Measurements from ENCODE around the gene C16orf92. TPM values are rescaled to one million over a fixed set of nuclear protein-coding genes. Genes with fewer than 3 reads are reported as not detected.

The C16orf92 gene
- total and polyA plus RNA-seq, 2 of the 13 experiments (the other 11 are each of a cell fraction or from before 2014, with no cell fraction given): not detected

DNA sequence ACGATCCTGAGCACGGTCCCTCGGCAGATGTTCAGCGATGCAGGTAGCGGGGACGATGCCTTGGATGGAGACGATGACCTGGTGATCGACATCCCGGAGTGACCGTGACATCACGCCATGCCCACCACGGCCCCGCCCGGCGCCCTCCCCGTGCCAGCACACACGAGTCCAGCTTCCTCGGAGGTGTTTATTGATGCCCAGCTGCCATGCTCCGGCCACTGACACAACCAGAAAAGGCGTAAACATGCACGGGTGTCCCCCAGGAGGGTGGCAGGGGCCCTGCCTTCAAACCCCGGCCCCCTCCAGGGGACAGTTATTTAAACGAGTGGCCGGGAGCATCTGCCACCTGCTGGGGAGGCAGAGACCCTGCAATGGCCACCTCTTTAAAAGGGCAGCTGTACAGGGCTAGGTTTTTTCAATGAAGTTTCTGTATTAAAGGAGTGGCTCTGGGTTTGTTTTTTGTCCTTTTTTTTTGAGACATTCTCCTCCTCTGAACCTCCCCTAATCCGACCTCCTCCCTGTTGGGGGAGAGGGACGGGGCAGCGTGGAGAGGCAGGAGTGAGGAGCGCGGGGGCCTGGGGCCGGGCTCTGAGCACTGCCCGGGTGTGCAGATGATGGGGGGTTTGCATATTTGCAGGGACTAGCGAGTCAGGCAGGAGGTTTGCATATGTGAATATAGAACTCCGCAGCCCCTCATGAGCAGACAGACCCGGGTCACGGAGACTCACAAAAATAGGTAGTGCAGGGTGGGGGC, 17.5 kb upstream of the C16orf92 start (continued):
- TF ChIP-seq, protein P1, sequence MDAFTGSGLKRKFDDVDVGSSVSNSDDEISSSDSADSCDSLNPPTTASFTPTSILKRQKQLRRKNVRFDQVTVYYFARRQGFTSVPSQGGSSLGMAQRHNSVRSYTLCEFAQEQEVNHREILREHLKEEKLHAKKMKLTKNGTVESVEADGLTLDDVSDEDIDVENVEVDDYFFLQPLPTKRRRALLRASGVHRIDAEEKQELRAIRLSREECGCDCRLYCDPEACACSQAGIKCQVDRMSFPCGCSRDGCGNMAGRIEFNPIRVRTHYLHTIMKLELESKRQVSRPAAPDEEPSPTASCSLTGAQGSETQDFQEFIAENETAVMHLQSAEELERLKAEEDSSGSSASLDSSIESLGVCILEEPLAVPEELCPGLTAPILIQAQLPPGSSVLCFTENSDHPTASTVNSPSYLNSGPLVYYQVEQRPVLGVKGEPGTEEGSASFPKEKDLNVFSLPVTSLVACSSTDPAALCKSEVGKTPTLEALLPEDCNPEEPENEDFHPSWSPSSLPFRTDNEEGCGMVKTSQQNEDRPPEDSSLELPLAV (CRISPR knock-in tag; conservative IDR thresholded peaks at IDR 0.05; ENCODE audit: low read depth): no peak
- TF ChIP-seq, protein P2, sequence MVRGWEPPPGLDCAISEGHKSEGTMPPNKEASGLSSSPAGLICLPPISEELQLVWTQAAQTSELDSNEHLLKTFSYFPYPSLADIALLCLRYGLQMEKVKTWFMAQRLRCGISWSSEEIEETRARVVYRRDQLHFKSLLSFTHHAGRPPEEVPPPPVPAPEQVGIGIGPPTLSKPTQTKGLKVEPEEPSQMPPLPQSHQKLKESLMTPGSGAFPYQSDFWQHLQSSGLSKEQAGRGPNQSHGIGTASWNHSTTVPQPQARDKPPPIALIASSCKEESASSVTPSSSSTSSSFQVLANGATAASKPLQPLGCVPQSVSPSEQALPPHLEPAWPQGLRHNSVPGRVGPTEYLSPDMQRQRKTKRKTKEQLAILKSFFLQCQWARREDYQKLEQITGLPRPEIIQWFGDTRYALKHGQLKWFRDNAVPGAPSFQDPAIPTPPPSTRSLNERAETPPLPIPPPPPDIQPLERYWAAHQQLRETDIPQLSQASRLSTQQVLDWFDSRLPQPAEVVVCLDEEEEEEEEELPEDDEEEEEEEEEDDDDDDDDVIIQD (CRISPR knock-in tag; IDR thresholded peaks at IDR 0.05; ENCODE audit: low read depth): no peak
- TF ChIP-seq ETV5 (CRISPR knock-in tag; IDR thresholded peaks at IDR 0.05; ENCODE audit: borderline replicate concordance) (0 out of 2 replicates have a peak, but pooled peaks have one; percentile 14), ZNF670 (CRISPR knock-in tag; IDR thresholded peaks at IDR 0.05; ENCODE audit: borderline replicate concordance) (no peak), KLF12 (CRISPR knock-in tag; IDR thresholded peaks at IDR 0.05; ENCODE audit: borderline replicate concordance) (0 out of 2 replicates have a peak, but pooled peaks have one; percentile 57), ZNF883 (CRISPR knock-in tag; IDR thresholded peaks at IDR 0.05; ENCODE audit: not compliant biosample characterization) (no peak), MIXL1 (CRISPR knock-in tag; IDR thresholded peaks at IDR 0.05) (0 out of 2 replicates have a peak, but pooled peaks have one; percentile 29), U2AF2 (IDR thresholded peaks at IDR 0.05; ENCODE audit: low read depth, low read length) (no peak), ZNF737 (CRISPR knock-in tag; IDR thresholded peaks at IDR 0.05; ENCODE audit: borderline replicate concordance) (no peak), EED (CRISPR knock-in tag; IDR thresholded peaks at IDR 0.05) (no peak), SMAD1 (CRISPR knock-in tag; IDR thresholded peaks at IDR 0.05; ENCODE audit: borderline replicate concordance, low read depth) (no peak), ZNF263 (CRISPR knock-in tag; IDR thresholded peaks at IDR 0.05) (0 out of 2 replicates have a peak, but pooled peaks have one; percentile 27), ZNF788 (CRISPR knock-in tag; IDR thresholded peaks at IDR 0.05; ENCODE audit: borderline replicate concordance) (no peak), MTF2 (CRISPR knock-in tag; IDR thresholded peaks at IDR 0.05; ENCODE audit: borderline replicate concordance) (no peak), RBM39 (IDR thresholded peaks at IDR 0.05; ENCODE audit: low read depth, low read length, poor library complexity, severe bottlenecking) (peak; percentile 38), AGO2 (optimal IDR thresholded peaks at IDR 0.05; ENCODE audit: low read depth, low read length) (no peak), FOXJ3 (CRISPR knock-in tag; IDR thresholded peaks at IDR 0.05; ENCODE audit: borderline replicate concordance) (no peak)
- TF ChIP-seq, protein P3, sequence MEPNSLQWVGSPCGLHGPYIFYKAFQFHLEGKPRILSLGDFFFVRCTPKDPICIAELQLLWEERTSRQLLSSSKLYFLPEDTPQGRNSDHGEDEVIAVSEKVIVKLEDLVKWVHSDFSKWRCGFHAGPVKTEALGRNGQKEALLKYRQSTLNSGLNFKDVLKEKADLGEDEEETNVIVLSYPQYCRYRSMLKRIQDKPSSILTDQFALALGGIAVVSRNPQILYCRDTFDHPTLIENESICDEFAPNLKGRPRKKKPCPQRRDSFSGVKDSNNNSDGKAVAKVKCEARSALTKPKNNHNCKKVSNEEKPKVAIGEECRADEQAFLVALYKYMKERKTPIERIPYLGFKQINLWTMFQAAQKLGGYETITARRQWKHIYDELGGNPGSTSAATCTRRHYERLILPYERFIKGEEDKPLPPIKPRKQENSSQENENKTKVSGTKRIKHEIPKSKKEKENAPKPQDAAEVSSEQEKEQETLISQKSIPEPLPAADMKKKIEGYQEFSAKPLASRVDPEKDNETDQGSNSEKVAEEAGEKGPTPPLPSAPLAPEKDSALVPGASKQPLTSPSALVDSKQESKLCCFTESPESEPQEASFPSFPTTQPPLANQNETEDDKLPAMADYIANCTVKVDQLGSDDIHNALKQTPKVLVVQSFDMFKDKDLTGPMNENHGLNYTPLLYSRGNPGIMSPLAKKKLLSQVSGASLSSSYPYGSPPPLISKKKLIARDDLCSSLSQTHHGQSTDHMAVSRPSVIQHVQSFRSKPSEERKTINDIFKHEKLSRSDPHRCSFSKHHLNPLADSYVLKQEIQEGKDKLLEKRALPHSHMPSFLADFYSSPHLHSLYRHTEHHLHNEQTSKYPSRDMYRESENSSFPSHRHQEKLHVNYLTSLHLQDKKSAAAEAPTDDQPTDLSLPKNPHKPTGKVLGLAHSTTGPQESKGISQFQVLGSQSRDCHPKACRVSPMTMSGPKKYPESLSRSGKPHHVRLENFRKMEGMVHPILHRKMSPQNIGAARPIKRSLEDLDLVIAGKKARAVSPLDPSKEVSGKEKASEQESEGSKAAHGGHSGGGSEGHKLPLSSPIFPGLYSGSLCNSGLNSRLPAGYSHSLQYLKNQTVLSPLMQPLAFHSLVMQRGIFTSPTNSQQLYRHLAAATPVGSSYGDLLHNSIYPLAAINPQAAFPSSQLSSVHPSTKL (CRISPR knock-in tag; IDR thresholded peaks at IDR 0.05): no peak
